Heart left ventricle (tissue), 16 donors: Measurements from ENCODE around the gene PSMB5. TPM values are rescaled to one million over a fixed set of nuclear protein-coding genes. Genes with fewer than 3 reads are reported as not detected.

ENCODE experiments used
- ATAC-seq, 4 donors: fragments of 200-7000 bp; cut with Tn5 transposase; one replicate each; pipeline ENCODE4 v1.9.1; 2020 to 2022; ENCODE audit warnings: moderate library complexity in 4 of 4, mild to moderate bottlenecking in 3 of 4, moderate number of reproducible peaks in 1 of 4
- DNase-seq, 5 donors: peaks; one replicate each; pipeline ENCODE4 v3.0.0-alpha.2; 2020
- H3K27ac ChIP-seq, 12 donors: fragments of 200-600 bp; sonication (generic) in 4 of 12; one replicate each; pipeline versions ENCODE4 v1.5.0 to v1.8.0; 2016 to 2022; ENCODE audit warnings: mild to moderate bottlenecking in 2 of 12
- H3K27me3 ChIP-seq, 9 donors: fragments of 200-600 bp; sonication (generic) in 2 of 9; one replicate each; pipeline versions ENCODE4 v1.5.1 to v1.8.0; 2016 to 2022; ENCODE audit warnings: mild to moderate bottlenecking in 3 of 9
- H3K36me3 ChIP-seq, 9 donors: fragments of 200-600 bp; sonication (generic) in 2 of 9; one replicate each; pipeline versions ENCODE4 v1.5.0 to v1.8.0; 2018 to 2022; ENCODE audit warnings: mild to moderate bottlenecking in 2 of 9
- H3K4me1 ChIP-seq, 12 donors: fragments of 200-600 bp; sonication (generic) in 4 of 12; one replicate each; pipeline versions ENCODE4 v1.5.0 to v1.8.0; 2016 to 2022; ENCODE audit warnings: mild to moderate bottlenecking in 3 of 12
- H3K4me3 ChIP-seq, 12 donors: fragments of 200-600 bp; sonication (generic) in 4 of 12; one replicate each; pipeline versions ENCODE4 v1.5.0 to v1.8.0; 2017 to 2022; ENCODE audit warnings: mild to moderate bottlenecking in 9 of 12, moderate library complexity in 4 of 12
- H3K9me3 ChIP-seq, 12 donors: fragments of 200-600 bp; sonication (generic) in 4 of 12; one replicate each; pipeline versions ENCODE4 v1.5.0 to v1.8.0; 2016 to 2022; ENCODE audit warnings: mild to moderate bottlenecking in 1 of 12
- POLR2A ChIP-seq, 2 donors: fragments of 450-650 bp; IDR thresholded peaks; one replicate each; pipeline ENCODE4 v1.6.1; 2017; ENCODE audit warnings: antibody characterized with exemption in 2 of 2, mild to moderate bottlenecking in 2 of 2, moderate library complexity in 2 of 2
- WGBS, 4 donors: extraction: QIAGEN DNeasy Blood & Tissue Kit in 2 of 4; methylation state at CpG; one replicate each; pipeline versions ENCODE4 v1.1.5 to v1.1.7; 2013 to 2018; 5-methylcytosine and 5-hydroxymethylcytosine counted together
- intact Hi-C, 10 donors: fragments of 100-400 bp; cut with DNase I; formaldehyde crosslinking; loops; one replicate each; pipeline versions ENCODE4 v1.11.1 to v1.14.2; 2022
- polyA plus RNA-seq, 2 donors: library from polyadenylated mRNA; stranded (reverse); fragments of 200-250 nt; gene quantifications; one replicate each; pipeline ENCODE4 v1.2.3, GENCODE V29; 2013
- total RNA-seq, 9 donors: library from RNA; depleted of rRNA in 2 of 9; stranded (reverse); fragments of >200 nt in 2 of 9; fragmentation: NEBNext Ultra II Directional in 3 of 9; extraction: Animal tissue kit (Norgen Biotek cat#: 25700) in 3 of 9; gene quantifications; one replicate each; pipeline versions ENCODE4 v1.1.0 to v1.2.4, GENCODE V29; 2016 to 2023
- TF ChIP-seq, protein P1 (sequence below), 12 donors: fragments of 200-600 bp; sonication (generic) in 4 of 12; IDR thresholded peaks; one replicate each; pipeline versions ENCODE4 v1.5.0 to v1.8.0; 2018 to 2022; ENCODE audit warnings: antibody characterized with exemption in 12 of 12, mild to moderate bottlenecking in 5 of 12
- donor health status: ischemic (EF 13 %, LVEDD 7.1; RV severe dilation, severe dysfunction).
- donor health status: healthy with polysubstance abuse.
- donor health status: DM: no; HTN: yes; CAD: no.
- donor health status: DM: no; HTN: no; CAD: no.
- donor health status: ischemic (EF 25% LVEDD 6.9; RV normal size, moderate dysfunction).
- donor health status: ischemic (EF 25% LVEDD 5.7; RV mildly dilated, moderate dysfunction).
- donor health status: healthy.
- donor health status: DM: yes; HTN: yes; CAD: no.
- donor health status: ischemic (EF 35%, LVEDD 5.7; RV mildly dilated, moderate dysfunction).
- donor health status: nonischemic (EF 11% LVEDD 7.7; RV severe dilation, severe dysfunction).
- donor health status: DM: yes; HTN: yes; CAD: no.
- donor health status: PGD.
- donor health status: ischemic (EF 29% LVEDD 5.4; RV normal size, mild dysfunction).
- donor health status: nonischemic (EF 23%, LVEDD 6.1; RV moderate dilation, normal function).

Gene PSMB5
- total and polyA plus RNA-seq, 11 donors: 75.7 to 233 (median 122) TPM

DNA sequence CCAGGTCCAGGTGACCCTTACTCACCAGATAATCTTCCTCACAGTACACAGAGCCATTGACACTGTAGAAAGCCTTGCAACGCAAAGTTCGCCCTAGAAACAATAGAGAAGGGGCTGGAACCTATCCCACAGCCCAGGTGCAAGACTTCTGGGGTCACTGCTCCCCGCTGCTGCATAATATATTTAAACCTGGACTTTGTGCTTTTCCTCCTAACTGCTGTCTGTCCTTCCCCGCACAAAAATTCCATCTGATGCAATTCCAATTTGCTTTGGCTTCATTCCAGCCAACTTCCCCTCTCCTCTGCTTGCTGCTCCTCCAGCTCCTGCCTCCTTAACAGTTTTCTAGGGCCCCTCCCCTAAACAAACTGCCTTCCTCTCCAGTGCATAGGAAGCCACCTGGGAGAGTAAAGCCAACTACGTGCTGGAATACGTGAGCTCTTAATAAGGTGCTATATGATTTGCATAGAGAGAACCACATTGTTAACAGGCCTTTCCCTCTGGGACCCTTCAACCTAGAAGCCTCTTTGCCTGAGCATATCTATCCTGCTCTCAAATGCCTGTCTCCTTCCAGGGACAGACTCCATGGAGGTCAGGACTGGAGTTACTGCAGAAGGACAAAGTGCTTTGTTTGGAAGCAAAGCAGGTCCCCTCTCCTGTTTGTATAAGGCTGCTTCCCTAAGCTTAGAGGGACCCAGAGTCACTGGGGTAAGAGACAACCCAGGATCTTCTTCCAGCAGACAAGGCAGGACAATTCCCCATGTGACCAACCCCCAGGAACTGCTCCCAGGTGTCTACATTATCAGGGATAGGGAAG lies 57.9 kb downstream of the PSMB5 start:
- H3K4me3 ChIP-seq: no peak overlapping the region
- peaks cover 0 to 17% (median 0%) of the 10 kb centered on the region in 9 donors for H3K27me3 ChIP-seq
- peak overlapping the region in 11 of 12 donors; percentile 33 to 92 (median 76) for H3K27ac ChIP-seq
- DNase-seq (no peak), ATAC-seq (no peak)
- intact Hi-C loops: loop anchor here in 2 of 10 donors (5.0 to 10.0 kb wide), 2 partner anchors 45 to 422 kb away; no protein-coding TSS in a partner anchor
- H3K4me1 ChIP-seq: peaks cover 3 to 60% (median 41%) of the 10 kb centered on the region in 12 donors
- TF ChIP-seq POLR2A (IDR thresholded peaks at IDR 0.05): no peak
- TF ChIP-seq, protein P1, sequence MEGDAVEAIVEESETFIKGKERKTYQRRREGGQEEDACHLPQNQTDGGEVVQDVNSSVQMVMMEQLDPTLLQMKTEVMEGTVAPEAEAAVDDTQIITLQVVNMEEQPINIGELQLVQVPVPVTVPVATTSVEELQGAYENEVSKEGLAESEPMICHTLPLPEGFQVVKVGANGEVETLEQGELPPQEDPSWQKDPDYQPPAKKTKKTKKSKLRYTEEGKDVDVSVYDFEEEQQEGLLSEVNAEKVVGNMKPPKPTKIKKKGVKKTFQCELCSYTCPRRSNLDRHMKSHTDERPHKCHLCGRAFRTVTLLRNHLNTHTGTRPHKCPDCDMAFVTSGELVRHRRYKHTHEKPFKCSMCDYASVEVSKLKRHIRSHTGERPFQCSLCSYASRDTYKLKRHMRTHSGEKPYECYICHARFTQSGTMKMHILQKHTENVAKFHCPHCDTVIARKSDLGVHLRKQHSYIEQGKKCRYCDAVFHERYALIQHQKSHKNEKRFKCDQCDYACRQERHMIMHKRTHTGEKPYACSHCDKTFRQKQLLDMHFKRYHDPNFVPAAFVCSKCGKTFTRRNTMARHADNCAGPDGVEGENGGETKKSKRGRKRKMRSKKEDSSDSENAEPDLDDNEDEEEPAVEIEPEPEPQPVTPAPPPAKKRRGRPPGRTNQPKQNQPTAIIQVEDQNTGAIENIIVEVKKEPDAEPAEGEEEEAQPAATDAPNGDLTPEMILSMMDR (IDR thresholded peaks at IDR 0.05): no peak
- no peaks in the 10 kb centered on the region for H3K9me3 ChIP-seq
- WGBS, 4 donors: 27 to 42% (median 30%) methylated on average over 6 of the region's 6 CpGs
- H3K36me3 ChIP-seq: peaks cover 0 to 15% (median 3%) of the 10 kb centered on the region in 9 donors

Other genes with a start within 250 kb of the PSMB5 start
- 10 to 100 TPM in 2 of 9 donors, 1 to 10 TPM in 7; 1.8 to 28.0 (median 3.8) TPM for gene SLC7A7, start 219.5 kb downstream of the PSMB5 start, total RNA-seq
- 1 to 10 TPM; 1.3 to 4.0 TPM for gene SLC7A7, start 219.5 kb downstream of the PSMB5 start, polyA plus RNA-seq
- 100 to 1,000 TPM in 5 of 9 donors, 10 to 100 TPM in 4; 80.4 to 185 (median 107) TPM for gene MRPL52, start 205.0 kb downstream of the PSMB5 start, total RNA-seq
- 100 to 1,000 TPM in 1 of 2 donors, 10 to 100 TPM in 1; 83.4 to 177 TPM for gene MRPL52, start 205.0 kb downstream of the PSMB5 start, polyA plus RNA-seq
- 10 to 100 TPM; 14.0 to 90.6 (median 24.8) TPM for gene MMP14, start 198.3 kb downstream of the PSMB5 start, total RNA-seq
- 10 to 100 TPM; 18.9 to 25.7 TPM for gene MMP14, start 198.3 kb downstream of the PSMB5 start, polyA plus RNA-seq
- gene LRP10, start 163.2 kb downstream of the PSMB5 start, total RNA-seq: 100 to 1,000 TPM in 3 of 9 donors, 10 to 100 TPM in 6; 47.9 to 128 (median 64.5) TPM
- 10 to 100 TPM; 11.0 to 99.9 TPM for gene LRP10, start 163.2 kb downstream of the PSMB5 start, polyA plus RNA-seq
- under 1 TPM in 1 of 9 donors, not detected in 8; 0.21 TPM for gene REM2, start 151.7 kb downstream of the PSMB5 start, total RNA-seq
- under 1 TPM in 1 of 2 donors, not detected in 1; 0.06 TPM for gene REM2, start 151.7 kb downstream of the PSMB5 start, polyA plus RNA-seq
- gene RBM23, start 115.8 kb downstream of the PSMB5 start, total RNA-seq: 10 to 100 TPM; 35.4 to 45.0 (median 41.6) TPM
- gene RBM23, start 115.8 kb downstream of the PSMB5 start, polyA plus RNA-seq: 10 to 100 TPM; 14.8 to 52.7 TPM
- gene PRMT5, start 105.5 kb downstream of the PSMB5 start, total RNA-seq: 10 to 100 TPM; 37.2 to 60.2 (median 48.8) TPM
- 100 to 1,000 TPM in 1 of 2 donors, 10 to 100 TPM in 1; 10.4 to 101 TPM for gene PRMT5, start 105.5 kb downstream of the PSMB5 start, polyA plus RNA-seq
- 10 to 100 TPM; 14.0 to 42.1 (median 19.6) TPM for gene HAUS4, start 77.8 kb downstream of the PSMB5 start, total RNA-seq
- gene HAUS4, start 77.8 kb downstream of the PSMB5 start, polyA plus RNA-seq: 10 to 100 TPM; 13.0 to 21.7 TPM
- gene AJUBA, start 52.3 kb downstream of the PSMB5 start, total RNA-seq: 10 to 100 TPM in 5 of 9 donors, 1 to 10 TPM in 4; 5.6 to 18.0 (median 13.0) TPM
- gene AJUBA, start 52.3 kb downstream of the PSMB5 start, polyA plus RNA-seq: 1 to 10 TPM; 6.4 to 9.9 TPM
- 1 to 10 TPM; 3.8 to 7.6 (median 5.5) TPM for gene C14orf93, start 24.8 kb downstream of the PSMB5 start, total RNA-seq
- gene C14orf93, start 24.8 kb downstream of the PSMB5 start, polyA plus RNA-seq: 1 to 10 TPM; 3.4 to 4.0 TPM
- not detected for gene PSMB11, start 7.3 kb upstream of the PSMB5 start, total RNA-seq
- not detected for gene PSMB11, start 7.3 kb upstream of the PSMB5 start, polyA plus RNA-seq
- gene CDH24, start 22.6 kb upstream of the PSMB5 start, total RNA-seq: 1 to 10 TPM in 8 of 9 donors, under 1 TPM in 1; 0.72 to 3.3 (median 1.9) TPM
- 1 to 10 TPM; 1.6 to 2.8 TPM for gene CDH24, start 22.6 kb upstream of the PSMB5 start, polyA plus RNA-seq
- 10 to 100 TPM; 42.0 to 91.2 (median 65.6) TPM for gene ACIN1, start 60.2 kb upstream of the PSMB5 start, total RNA-seq
- 10 to 100 TPM; 46.2 to 71.5 TPM for gene ACIN1, start 60.2 kb upstream of the PSMB5 start, polyA plus RNA-seq
- 10 to 100 TPM; 15.3 to 35.9 (median 29.6) TPM for gene C14orf119, start 60.6 kb upstream of the PSMB5 start, total RNA-seq
- 10 to 100 TPM in 1 of 2 donors, 1 to 10 TPM in 1; 8.1 to 47.7 TPM for gene C14orf119, start 60.6 kb upstream of the PSMB5 start, polyA plus RNA-seq
- not detected for gene CIROP, start 70.1 kb upstream of the PSMB5 start, total RNA-seq
- gene CIROP, start 70.1 kb upstream of the PSMB5 start, polyA plus RNA-seq: not detected
- under 1 TPM in 3 of 9 donors, not detected in 6; 0.18 to 0.32 (median 0.24) TPM for gene CEBPE, start 84.4 kb upstream of the PSMB5 start, total RNA-seq
- gene CEBPE, start 84.4 kb upstream of the PSMB5 start, polyA plus RNA-seq: not detected
- 10 to 100 TPM in 6 of 9 donors, 1 to 10 TPM in 3; 8.5 to 34.1 (median 14.2) TPM for gene SLC7A8, start 148.8 kb upstream of the PSMB5 start, total RNA-seq
- 10 to 100 TPM in 1 of 2 donors, 1 to 10 TPM in 1; 7.3 to 21.6 TPM for gene SLC7A8, start 148.8 kb upstream of the PSMB5 start, polyA plus RNA-seq
- gene RNF212B, start 203.0 kb upstream of the PSMB5 start, total RNA-seq: not detected
- gene RNF212B, start 203.0 kb upstream of the PSMB5 start, polyA plus RNA-seq: not detected